AG04450 (cell line): ENCODE measurements around the gene GALK1. TPM values are rescaled to one million over a fixed set of nuclear protein-coding genes. Genes with fewer than 3 reads are reported as not detected.

ENCODE experiments used
- CTCF ChIA-PET: fragments of 300-600, 350-600 bp; formaldehyde crosslinking; extraction: SDS; loops from one replicate; lab custom pipeline; 2022; ENCODE audit warnings: antibody characterized with exemption, inconsistent platforms; lab: Charles Lee
- POLR2A ChIA-PET: fragments of 350-600 bp; formaldehyde crosslinking; extraction: SDS; loops from one replicate; lab custom pipeline; 2021; ENCODE audit warnings: antibody characterized with exemption, inconsistent platforms; lab: Yijun Ruan, JAX
- DNase-seq: peaks from one replicate; pipeline ENCODE4 v3.0.0-alpha.2; 2011; ENCODE audit warnings: low read depth, low spot score
- H3K27ac ChIP-seq: one replicate; pipeline ENCODE4 v1.5.1; 2012; ENCODE audit warnings: low read depth, low read length, control low read depth
- H3K27me3 ChIP-seq: one replicate; pipeline ENCODE4 v1.6.0; 2012; ENCODE audit warnings: low read length; ENCODE audit not compliant: control insufficient read depth, insufficient read depth
- H3K4me3 ChIP-seq: 2 replicates; pipeline ENCODE4 v1.5.1; 2011; ENCODE audit warnings: mild to moderate bottlenecking, low read depth, low read length, control low read depth
- H3K9me3 ChIP-seq: 2 replicates; pipeline ENCODE4 v1.5.1; 2012; ENCODE audit warnings: low read length; ENCODE audit not compliant: control insufficient read depth, insufficient read depth
- polyA plus RNA-seq: library from polyadenylated mRNA; depleted of rRNA; stranded (reverse); fragments of >200 nt; gene quantifications from 2 replicates; pipeline ENCODE4 v1.2.3, GENCODE V29; 2011
- TF ChIP-seq, protein P1 (sequence below): IDR thresholded peaks from 2 replicates; pipeline ENCODE4 v1.5.1; 2011; ENCODE audit warnings: low read depth, low read length, control low read depth, inconsistent platforms

Gene GALK1
- polyA plus RNA-seq, 1 experiment = 12.4 TPM

DNA sequence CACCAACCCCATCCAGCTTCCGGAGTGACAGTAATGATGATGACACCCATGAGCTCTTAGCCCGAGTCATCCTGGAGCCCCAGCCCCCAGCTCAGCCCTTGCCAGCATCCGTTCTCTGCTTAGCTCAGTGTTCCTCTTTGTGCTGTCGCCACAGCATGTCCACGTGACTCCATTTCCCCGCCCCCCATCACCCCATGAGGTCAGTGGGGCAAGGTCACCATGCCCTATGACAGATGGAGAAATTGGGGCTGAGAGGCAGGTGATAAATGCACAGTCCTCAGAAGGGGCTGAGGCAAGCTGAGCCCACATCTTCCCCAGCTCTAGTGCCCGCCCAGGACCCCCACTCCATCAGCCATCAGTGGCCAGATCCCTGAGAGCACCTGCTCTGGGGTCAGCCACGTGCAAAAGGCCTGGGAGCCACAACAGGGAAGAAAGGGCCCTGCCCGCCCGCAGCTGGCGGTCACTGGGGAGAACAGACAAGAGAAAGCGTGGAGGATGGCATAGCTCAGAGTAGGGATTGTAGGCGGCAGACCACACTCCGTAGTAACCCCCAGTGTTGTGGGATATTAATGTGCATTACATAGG is 26.7 kb downstream of the GALK1 start:
- TF ChIP-seq, protein P1, sequence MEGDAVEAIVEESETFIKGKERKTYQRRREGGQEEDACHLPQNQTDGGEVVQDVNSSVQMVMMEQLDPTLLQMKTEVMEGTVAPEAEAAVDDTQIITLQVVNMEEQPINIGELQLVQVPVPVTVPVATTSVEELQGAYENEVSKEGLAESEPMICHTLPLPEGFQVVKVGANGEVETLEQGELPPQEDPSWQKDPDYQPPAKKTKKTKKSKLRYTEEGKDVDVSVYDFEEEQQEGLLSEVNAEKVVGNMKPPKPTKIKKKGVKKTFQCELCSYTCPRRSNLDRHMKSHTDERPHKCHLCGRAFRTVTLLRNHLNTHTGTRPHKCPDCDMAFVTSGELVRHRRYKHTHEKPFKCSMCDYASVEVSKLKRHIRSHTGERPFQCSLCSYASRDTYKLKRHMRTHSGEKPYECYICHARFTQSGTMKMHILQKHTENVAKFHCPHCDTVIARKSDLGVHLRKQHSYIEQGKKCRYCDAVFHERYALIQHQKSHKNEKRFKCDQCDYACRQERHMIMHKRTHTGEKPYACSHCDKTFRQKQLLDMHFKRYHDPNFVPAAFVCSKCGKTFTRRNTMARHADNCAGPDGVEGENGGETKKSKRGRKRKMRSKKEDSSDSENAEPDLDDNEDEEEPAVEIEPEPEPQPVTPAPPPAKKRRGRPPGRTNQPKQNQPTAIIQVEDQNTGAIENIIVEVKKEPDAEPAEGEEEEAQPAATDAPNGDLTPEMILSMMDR = no peak
- CTCF ChIA-PET = interaction anchor here (0.5 to 2.3 kb wide), 6 partner anchors 9 to 105 kb away, joined by 3 to 23 read pairs (median 10); partner anchors contain the start of gene SMIM5
- peaks cover 8% of the 10 kb centered on the region for H3K27me3 ChIP-seq
- no peak overlapping the region for H3K4me3 ChIP-seq
- H3K27ac ChIP-seq = no peak overlapping the region
- DNase-seq = no peak
- POLR2A ChIA-PET = interaction anchor here (0.6 to 0.7 kb wide), 2 partner anchors 22 to 42 kb away, joined by 4 to 6 read pairs; no protein-coding TSS in a partner anchor
- H3K9me3 ChIP-seq = no peaks in the 10 kb centered on the region; the same call in 1 of the 2 replicates

DNA sequence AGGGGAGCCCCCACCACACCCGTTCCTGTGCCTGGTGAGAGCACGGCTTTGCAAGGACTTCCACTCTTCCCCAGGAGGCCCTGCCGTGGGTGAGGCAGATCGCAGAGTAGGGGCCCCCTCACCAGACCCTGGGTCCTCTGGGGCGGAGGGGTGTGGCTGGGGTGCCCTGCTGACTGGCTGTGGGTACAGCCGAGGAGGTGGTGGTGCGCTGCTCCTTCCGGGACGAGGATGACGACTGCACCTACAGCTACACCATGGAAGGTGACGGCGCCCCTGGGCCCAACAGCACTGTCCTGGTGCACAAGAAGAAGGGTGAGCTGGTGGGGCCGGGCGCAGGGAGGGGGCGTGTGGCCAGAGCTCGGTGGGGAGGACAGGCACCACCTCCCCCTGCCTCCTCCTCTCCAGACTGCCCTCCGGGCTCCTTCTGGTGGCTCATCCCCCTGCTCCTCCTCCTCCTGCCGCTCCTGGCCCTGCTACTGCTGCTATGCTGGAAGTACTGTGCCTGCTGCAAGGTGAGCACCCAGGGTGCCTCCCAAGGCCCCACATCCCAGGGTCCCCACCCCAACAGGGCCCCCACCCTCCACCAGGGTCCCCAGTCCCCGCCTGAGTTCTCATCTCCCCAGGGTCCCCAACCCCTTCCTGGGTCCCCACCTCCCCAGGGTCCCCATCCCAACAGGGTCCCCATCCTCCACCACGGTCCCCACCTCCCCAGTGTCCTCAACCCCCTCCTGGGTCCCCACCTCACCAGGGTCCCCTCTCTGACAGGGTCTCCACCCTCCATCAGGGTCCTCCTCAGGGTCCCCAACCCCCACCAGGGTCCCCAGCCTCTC is 27.6 kb downstream of the GALK1 start:
- H3K27me3 ChIP-seq = peaks cover 8% of the 10 kb centered on the region
- TF ChIP-seq, protein P1 = no peak
- ChIA-PET POLR2A (interaction anchor here (0.6 to 0.7 kb wide), 2 partner anchors 43 to 205 kb away, joined by 4 to 5 read pairs; no protein-coding TSS in a partner anchor), CTCF (interaction anchor here (1.3 to 2.3 kb wide), 4 partner anchors 10 to 104 kb away, joined by 7 to 23 read pairs (median 14); partner anchors contain the start of gene SMIM5)
- no peak overlapping the region for H3K4me3 ChIP-seq
- H3K27ac ChIP-seq = no peak overlapping the region
- DNase-seq = no peak
- H3K9me3 ChIP-seq = no peaks in the 10 kb centered on the region; the same call in 1 of the 2 replicates

DNA sequence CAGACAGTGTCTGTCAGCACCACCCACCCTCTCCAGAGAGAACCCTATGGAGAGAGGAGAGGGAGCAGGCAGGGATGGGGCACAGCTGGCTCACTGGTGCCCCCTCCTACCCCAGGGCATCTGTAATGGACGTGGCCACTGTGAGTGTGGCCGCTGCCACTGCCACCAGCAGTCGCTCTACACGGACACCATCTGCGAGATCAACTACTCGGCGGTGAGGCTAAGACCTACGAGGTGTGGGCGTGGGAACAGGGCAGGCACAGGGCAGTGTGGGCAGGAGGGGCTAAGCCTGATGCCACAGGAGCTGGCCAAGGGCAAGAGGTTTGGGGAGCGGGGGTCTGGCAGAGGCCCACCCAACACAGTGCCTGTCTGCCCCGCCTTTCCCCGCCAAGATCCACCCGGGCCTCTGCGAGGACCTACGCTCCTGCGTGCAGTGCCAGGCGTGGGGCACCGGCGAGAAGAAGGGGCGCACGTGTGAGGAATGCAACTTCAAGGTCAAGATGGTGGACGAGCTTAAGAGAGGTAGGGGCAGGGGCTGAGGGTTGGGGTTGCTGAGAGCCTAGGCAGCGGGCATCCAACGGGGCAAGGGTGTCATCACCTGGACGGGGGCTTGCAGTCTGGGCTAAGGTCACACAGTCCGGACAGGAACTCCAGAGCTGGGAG is 28.7 kb downstream of the GALK1 start:
- POLR2A ChIA-PET = no interaction called here
- Histone ChIP-seq H3K9me3 (no peaks in the 10 kb centered on the region; the same call in 1 of the 2 replicates), H3K4me3 (no peak overlapping the region), H3K27ac (no peak overlapping the region), H3K27me3 (peaks cover 10% of the 10 kb centered on the region)
- TF ChIP-seq, protein P1 = no peak
- DNase-seq = no peak
- CTCF ChIA-PET = interaction anchor here (1.1 to 7.3 kb wide), 3 partner anchors 11 to 103 kb away, joined by 4 to 30 read pairs (median 4); partner anchors contain the start of gene SMIM5

DNA sequence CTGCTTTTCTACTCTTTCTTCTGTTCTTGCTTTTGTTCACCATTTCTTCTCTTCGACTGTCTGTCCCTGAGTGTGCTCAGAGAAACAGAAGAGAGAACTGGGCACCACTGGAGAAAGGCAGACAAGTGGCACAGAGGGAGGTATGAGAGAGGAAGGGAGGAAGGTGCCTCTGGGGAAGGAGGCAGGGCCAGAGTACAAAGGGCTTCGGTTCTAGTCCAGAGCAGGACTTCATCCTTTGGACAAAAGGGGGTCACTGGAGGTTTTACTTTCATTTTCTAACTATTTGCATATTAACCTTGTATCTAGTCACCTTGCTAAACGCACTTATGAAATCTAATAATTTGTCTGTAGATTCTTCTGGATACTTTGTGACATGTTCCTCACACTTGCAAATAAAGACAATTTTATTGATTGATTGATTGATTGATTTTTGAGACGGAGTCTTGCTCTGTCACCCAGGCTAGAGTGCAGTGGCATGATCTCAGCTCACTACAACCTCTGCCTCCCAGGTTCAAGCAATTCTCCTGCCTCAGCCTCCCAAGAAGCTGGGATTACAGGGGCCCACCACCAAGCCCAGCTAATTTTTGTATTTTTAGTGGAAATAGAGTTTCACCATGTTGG is 30.2 kb downstream of the GALK1 start:
- Histone ChIP-seq H3K9me3 (peaks cover 2% of the 10 kb centered on the region; the same call in 1 of the 2 replicates), H3K27ac (no peak overlapping the region), H3K27me3 (peaks cover 5% of the 10 kb centered on the region), H3K4me3 (no peak overlapping the region)
- TF ChIP-seq, protein P1 = no peak
- no peak for DNase-seq
- CTCF ChIA-PET = interaction anchor here (0.7 to 7.3 kb wide), 3 partner anchors 13 to 101 kb away, joined by 4 to 30 read pairs (median 5); partner anchors contain the start of gene SMIM5
- POLR2A ChIA-PET = no interaction called here
